Subcutaneous adipose tissue (tissue), 4 donors: ENCODE measurements around the gene TENT4A. TPM values are rescaled to one million over a fixed set of nuclear protein-coding genes. Genes with fewer than 3 reads are reported as not detected.

ENCODE experiments used
- CTCF ChIP-seq: fragments of 450-650 bp; IDR thresholded peaks from one replicate; pipeline ENCODE4 v1.5.1; 2016; ENCODE audit warnings: low read depth, mild to moderate bottlenecking, control low read depth, antibody characterized with exemption, moderate library complexity
- total RNA-seq, 4 donors: library from RNA; depleted of rRNA; stranded (reverse); fragments of >200 nt; gene quantifications; one replicate each; pipeline ENCODE4 v1.1.0, GENCODE V29; 2016

Gene TENT4A
- total RNA-seq, 4 donors from 2014 or later, result 25.3 to 44.6 (median 29.4) TPM

GRCh38 chr5:6754766-6755165 is 41.5 kb downstream of the TENT4A start:
- no peak for TF ChIP-seq CTCF

- no peak for TF ChIP-seq CTCF
These were observed 42.3 kb downstream of the TENT4A start for GRCh38 chr5:6755519-6755918.

GRCh38 chr5:6755941-6756340 is 42.7 kb downstream of the TENT4A start:
- no peak for TF ChIP-seq CTCF

GRCh38 chr5:6757414-6757969 is 44.3 kb downstream of the TENT4A start:
- no peak for TF ChIP-seq CTCF

GRCh38 chr5:6758236-6758635 is 45.0 kb downstream of the TENT4A start:
- no peak for TF ChIP-seq CTCF

- TF ChIP-seq CTCF, result no peak
These were observed 45.5 kb downstream of the TENT4A start for GRCh38 chr5:6758706-6759105.

- TF ChIP-seq CTCF, result no peak
These were observed 46.2 kb downstream of the TENT4A start for GRCh38 chr5:6759401-6759800.
